Thyroid gland (tissue), 4 donors: ENCODE measurements around the gene HS6ST2. TPM values are rescaled to one million over a fixed set of nuclear protein-coding genes. Genes with fewer than 3 reads are reported as not detected.

ENCODE experiments used
- DNase-seq, 2 donors: peaks; one replicate each; pipeline ENCODE4 v3.0.0-alpha.2; 2019
- H3K27ac ChIP-seq, 3 donors: fragments of 200-600 bp; sonication (generic); 1 replicate in 2 of 3; 2 replicates in 1 of 3; pipeline ENCODE4 v1.5.1; 2016 to 2019; ENCODE audit warnings: mild to moderate bottlenecking in 1 of 3, moderate library complexity in 1 of 3
- H3K27me3 ChIP-seq: fragments of 200-600 bp; sonication (generic); one replicate; pipeline ENCODE4 v1.5.1; 2019
- H3K36me3 ChIP-seq, 2 donors: fragments of 200-600 bp; sonication (generic); one replicate each; pipeline ENCODE4 v1.5.1; 2016 to 2019
- H3K4me1 ChIP-seq, 2 donors: fragments of 200-600 bp; sonication (generic); one replicate each; pipeline ENCODE4 v1.5.1; 2017 to 2019
- H3K4me3 ChIP-seq, 3 donors: fragments of 200-600 bp; sonication (generic); replicated peaks in 1 of 3; 1 replicate in 2 of 3; 2 replicates in 1 of 3; pipeline ENCODE4 v1.5.1; 2016; ENCODE audit warnings: mild to moderate bottlenecking in 1 of 3
- H3K9me3 ChIP-seq: fragments of 200-600 bp; sonication (generic); one replicate; pipeline ENCODE4 v1.5.1; 2017
- CTCF ChIP-seq, 6 experiments: fragments of 200-600 bp in 3 of 6; fragments of 450-650 bp in 3 of 6; sonication (generic) in 3 of 6; IDR thresholded peaks; one replicate each; pipeline ENCODE4 v1.5.1; 2016 to 2019; ENCODE audit warnings: antibody characterized with exemption in 6 of 6, mild to moderate bottlenecking in 2 of 6, inconsistent platforms in 1 of 6, moderate library complexity in 1 of 6
- POLR2A ChIP-seq, 2 donors: fragments of 450-650 bp; IDR thresholded peaks; one replicate each; pipeline ENCODE4 v1.6.1; 2017; ENCODE audit warnings: antibody characterized with exemption in 2 of 2, mild to moderate bottlenecking in 2 of 2, moderate library complexity in 1 of 2
- WGBS, 2 donors: methylation state at CpG; one replicate each; pipeline ENCODE4 v1.1.5; 2017; 5-methylcytosine and 5-hydroxymethylcytosine counted together
- intact Hi-C: fragments of 100-400 bp; cut with DNase I; formaldehyde crosslinking; loops from one replicate; pipeline ENCODE4 v1.15.1; 2023
- total RNA-seq, 4 donors: library from RNA; depleted of rRNA; stranded (reverse); fragments of >200 nt; gene quantifications; one replicate each; pipeline ENCODE4 v1.2.3, GENCODE V29; 2016

HS6ST2 gene
- total RNA-seq, 4 donors from 2014 or later, result 0.11 to 0.78 (median 0.38) TPM; not detected in 1

DNA sequence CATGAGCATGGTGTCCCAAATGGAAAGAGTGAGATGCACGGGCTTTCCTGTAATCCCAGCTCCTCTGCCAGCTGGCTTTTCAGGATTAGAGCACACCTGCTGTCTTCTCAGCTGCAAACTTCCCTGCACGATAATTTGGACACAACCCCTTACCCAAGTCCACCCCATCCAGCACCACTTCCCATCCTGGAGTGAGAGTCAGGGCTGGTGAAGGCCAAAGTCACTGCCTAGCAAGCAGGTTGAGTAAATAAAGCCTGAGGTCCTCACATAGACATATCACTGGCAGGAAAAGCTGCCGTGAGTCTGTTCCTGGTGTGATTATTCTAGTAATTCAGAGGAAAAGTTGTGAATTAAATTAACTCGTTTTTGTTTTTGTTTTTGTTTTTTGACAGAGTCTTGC lies 355.7 kb downstream of the HS6ST2 start:
- 68 to 71% methylated on average over 3 to 4 of the region's 4 CpGs for WGBS, 2 donors
- intact Hi-C loops, result no loop called here

GRCh38 chrX:132594999-132595398 lies 363.4 kb downstream of the HS6ST2 start:
- intact Hi-C loops, result no loop called here
- no peak for TF ChIP-seq POLR2A (IDR thresholded peaks at IDR 0.05)
- TF ChIP-seq CTCF (IDR thresholded peaks at IDR 0.05), result no peak
- DNase-seq, result no peak
- WGBS, 2 donors, result 88 to 94% methylated on average over 3 of the region's 3 CpGs
- no peaks in the 10 kb centered on the region for H3K4me1 ChIP-seq
- no peaks in the 10 kb centered on the region for H3K9me3 ChIP-seq
- no peak overlapping the region for H3K27ac ChIP-seq
- no peaks in the 10 kb centered on the region for H3K27me3 ChIP-seq
- no peaks in the 10 kb centered on the region for H3K36me3 ChIP-seq
- no peak overlapping the region for H3K4me3 ChIP-seq

More for the DNA sequence above, 355.7 kb downstream of the HS6ST2 start:
- Histone ChIP-seq H3K36me3 (no peaks in the 10 kb centered on the region), H3K27ac (no peak overlapping the region), H3K9me3 (no peaks in the 10 kb centered on the region), H3K4me1 (no peaks in the 10 kb centered on the region), H3K27me3 (no peaks in the 10 kb centered on the region), H3K4me3 (no peak overlapping the region)
- TF ChIP-seq CTCF (IDR thresholded peaks at IDR 0.05), result no peak
- TF ChIP-seq POLR2A (IDR thresholded peaks at IDR 0.05), result no peak
- no peak for DNase-seq

DNA sequence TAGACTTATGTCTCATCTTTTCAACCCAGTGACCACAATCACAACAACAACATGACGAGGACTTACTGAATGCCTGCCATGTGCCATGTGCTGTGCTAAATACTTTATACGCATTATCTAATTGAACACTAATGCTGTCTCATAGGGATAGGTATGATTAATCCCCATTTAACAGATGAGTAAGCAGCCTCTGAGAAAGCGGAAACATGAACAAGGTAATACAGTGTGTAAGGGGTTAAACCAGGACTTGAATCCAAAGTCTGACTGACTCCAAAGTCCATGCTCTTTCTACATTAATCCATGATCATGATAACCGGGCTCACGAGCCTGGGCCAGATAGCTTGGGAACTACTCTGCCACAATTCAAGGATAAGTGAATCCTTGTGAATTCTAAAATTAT lies 364.3 kb downstream of the HS6ST2 start:
- Histone ChIP-seq H3K4me3 (no peak overlapping the region), H3K36me3 (no peaks in the 10 kb centered on the region), H3K4me1 (no peaks in the 10 kb centered on the region), H3K27me3 (no peaks in the 10 kb centered on the region), H3K27ac (no peak overlapping the region), H3K9me3 (no peaks in the 10 kb centered on the region)
- TF ChIP-seq CTCF (IDR thresholded peaks at IDR 0.05), result no peak
- no peak for TF ChIP-seq POLR2A (IDR thresholded peaks at IDR 0.05)
- intact Hi-C loops, result no loop called here
- DNase-seq, result no peak
- 88% methylated on average over 5 of the region's 5 CpGs for WGBS, 2 donors

GRCh38 chrX:132592880-132593279 lies 365.5 kb downstream of the HS6ST2 start:
- DNase-seq, result peak in 1 of 2 donors; percentile 2
- H3K27me3 ChIP-seq, result no peaks in the 10 kb centered on the region
- TF ChIP-seq CTCF (IDR thresholded peaks at IDR 0.05) (peak in 3 of 6 experiments; percentile 26 to 40 (median 33)), POLR2A (IDR thresholded peaks at IDR 0.05) (no peak)
- intact Hi-C loops, result no loop called here
- H3K9me3 ChIP-seq, result no peaks in the 10 kb centered on the region
- 15 to 33% methylated on average over 2 of the region's 2 CpGs for WGBS, 2 donors
- H3K36me3 ChIP-seq, result no peaks in the 10 kb centered on the region
- no peak overlapping the region for H3K27ac ChIP-seq
- H3K4me3 ChIP-seq, result no peak overlapping the region
- H3K4me1 ChIP-seq, result no peaks in the 10 kb centered on the region

DNA sequence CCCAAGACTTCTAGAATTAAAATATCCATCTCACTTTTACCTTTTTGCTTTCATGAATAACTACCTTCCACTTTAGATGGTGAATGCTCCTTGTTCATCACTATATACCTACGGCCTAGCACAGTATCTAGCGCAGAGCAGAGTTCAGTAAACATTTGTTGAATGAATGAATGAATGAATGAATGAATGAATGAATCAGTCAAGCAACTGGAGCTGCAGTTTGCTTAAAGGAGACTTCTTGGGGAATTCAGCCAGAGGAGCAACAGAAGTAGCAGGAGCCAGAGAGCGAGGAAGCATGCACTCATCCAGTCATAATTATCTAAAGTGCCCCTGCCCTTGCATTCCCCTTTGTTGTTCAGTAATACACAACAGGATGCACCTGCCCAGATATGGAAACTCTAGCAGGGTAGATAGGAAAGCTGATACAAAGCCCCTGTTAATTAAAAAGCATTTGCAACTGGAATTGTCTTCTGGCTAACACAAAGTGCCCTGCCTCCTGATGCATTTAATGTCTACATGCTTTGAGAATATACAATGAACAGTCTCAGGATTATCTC lies 366.6 kb downstream of the HS6ST2 start:
- Histone ChIP-seq H3K27me3 (no peaks in the 10 kb centered on the region), H3K4me1 (no peaks in the 10 kb centered on the region), H3K9me3 (no peaks in the 10 kb centered on the region), H3K27ac (no peak overlapping the region), H3K36me3 (no peaks in the 10 kb centered on the region), H3K4me3 (no peak overlapping the region)
- intact Hi-C loops, result no loop called here
- TF ChIP-seq POLR2A (IDR thresholded peaks at IDR 0.05) (no peak), CTCF (IDR thresholded peaks at IDR 0.05) (no peak)
- WGBS, 2 donors, result 91 to 94% methylated on average over 3 of the region's 3 CpGs
- no peak for DNase-seq
